Tibial nerve (tissue), 4 donors: ENCODE measurements around the gene ASB13.

Source experiments
- EP300 ChIP-seq, 2 donors: sonication (generic); formaldehyde crosslinking; IDR thresholded peaks; one replicate each; pipeline ENCODE4 v1.6.1; 2017; ENCODE audit warnings: antibody characterized with exemption in 2 of 2, mild to moderate bottlenecking in 1 of 2
- POLR2A ChIP-seq, 2 donors: fragments of 450-650 bp; IDR thresholded peaks; one replicate each; pipeline ENCODE4 v1.6.1; 2017; ENCODE audit warnings: antibody characterized with exemption in 2 of 2, mild to moderate bottlenecking in 2 of 2, moderate library complexity in 2 of 2
- TF ChIP-seq, protein P1 (sequence below), 5 experiments: fragments of 200-600 bp in 3 of 5; fragments of 450-650 bp in 2 of 5; sonication (generic) in 3 of 5; IDR thresholded peaks; one replicate each; pipeline ENCODE4 v1.5.1; 2016 to 2019; ENCODE audit warnings: antibody characterized with exemption in 5 of 5, mild to moderate bottlenecking in 3 of 5, moderate library complexity in 2 of 5

DNA sequence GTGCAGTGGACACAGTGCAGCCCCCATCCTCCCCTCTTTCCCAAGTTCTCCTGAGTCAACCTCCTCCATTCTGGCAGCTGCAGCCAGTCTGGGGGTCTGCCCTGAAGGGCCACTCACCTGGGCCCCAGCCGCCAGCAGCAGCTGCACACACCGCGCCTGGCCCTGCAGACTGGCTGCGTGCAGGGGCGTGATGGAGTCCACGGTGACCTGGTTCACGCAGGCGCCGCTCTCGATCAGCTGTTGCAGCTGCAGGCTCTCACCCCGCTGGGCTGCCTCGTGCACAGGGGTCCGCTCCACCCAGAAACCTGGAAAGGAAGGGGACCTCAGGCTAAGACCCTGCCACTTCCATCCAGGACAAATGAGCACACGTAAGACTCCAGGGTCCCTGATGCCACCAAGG is 13.6 kb downstream of the ASB13 start:
- TF ChIP-seq, protein P1, sequence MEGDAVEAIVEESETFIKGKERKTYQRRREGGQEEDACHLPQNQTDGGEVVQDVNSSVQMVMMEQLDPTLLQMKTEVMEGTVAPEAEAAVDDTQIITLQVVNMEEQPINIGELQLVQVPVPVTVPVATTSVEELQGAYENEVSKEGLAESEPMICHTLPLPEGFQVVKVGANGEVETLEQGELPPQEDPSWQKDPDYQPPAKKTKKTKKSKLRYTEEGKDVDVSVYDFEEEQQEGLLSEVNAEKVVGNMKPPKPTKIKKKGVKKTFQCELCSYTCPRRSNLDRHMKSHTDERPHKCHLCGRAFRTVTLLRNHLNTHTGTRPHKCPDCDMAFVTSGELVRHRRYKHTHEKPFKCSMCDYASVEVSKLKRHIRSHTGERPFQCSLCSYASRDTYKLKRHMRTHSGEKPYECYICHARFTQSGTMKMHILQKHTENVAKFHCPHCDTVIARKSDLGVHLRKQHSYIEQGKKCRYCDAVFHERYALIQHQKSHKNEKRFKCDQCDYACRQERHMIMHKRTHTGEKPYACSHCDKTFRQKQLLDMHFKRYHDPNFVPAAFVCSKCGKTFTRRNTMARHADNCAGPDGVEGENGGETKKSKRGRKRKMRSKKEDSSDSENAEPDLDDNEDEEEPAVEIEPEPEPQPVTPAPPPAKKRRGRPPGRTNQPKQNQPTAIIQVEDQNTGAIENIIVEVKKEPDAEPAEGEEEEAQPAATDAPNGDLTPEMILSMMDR (IDR thresholded peaks at IDR 0.05) = no peak
- no peak for TF ChIP-seq POLR2A (IDR thresholded peaks at IDR 0.05)
- TF ChIP-seq EP300 (IDR thresholded peaks at IDR 0.05) = no peak
